Karpas-422 (cell line): ENCODE measurements around the gene GABRB1. TPM values are rescaled to one million over a fixed set of nuclear protein-coding genes. Genes with fewer than 3 reads are reported as not detected.

ENCODE experiments used
- DNase-seq: peaks from one replicate; pipeline ENCODE4 v3.0.0-alpha.2; 2015
- H2AFZ ChIP-seq: fragments of 200-600 bp; sonication (generic); 2 replicates; pipeline ENCODE4 v1.6.1; 2014; ENCODE audit warnings: antibody characterized with exemption, low read length, mixed read lengths
- H3K27ac ChIP-seq: fragments of 200-600 bp; sonication (generic); 2 replicates; pipeline ENCODE4 v1.5.1; 2014; ENCODE audit warnings: mild to moderate bottlenecking, low read length, moderate library complexity
- H3K27me3 ChIP-seq: fragments of 200-600 bp; sonication (generic); 2 replicates; pipeline ENCODE4 v1.6.1; 2014; ENCODE audit warnings: low read length, mixed read lengths
- H3K36me3 ChIP-seq: fragments of 200-600 bp; sonication (generic); 2 replicates; pipeline ENCODE4 v1.6.1; 2014; ENCODE audit warnings: low read length, mixed read lengths; ENCODE audit not compliant: insufficient read depth
- H3K4me1 ChIP-seq: fragments of 200-600 bp; sonication (generic); 2 replicates; pipeline ENCODE4 v1.6.1; 2014; ENCODE audit warnings: mild to moderate bottlenecking, low read length, mixed read lengths
- H3K4me2 ChIP-seq: fragments of 200-600 bp; sonication (generic); 2 replicates; pipeline ENCODE4 v1.6.1; 2014; ENCODE audit warnings: low read length, low read depth, mild to moderate bottlenecking; ENCODE audit not compliant: poor library complexity, severe bottlenecking
- H3K4me3 ChIP-seq: fragments of 200-600 bp; sonication (generic); 2 replicates; pipeline ENCODE4 v1.5.1; 2014; ENCODE audit warnings: mild to moderate bottlenecking, antibody characterized with exemption, low read length, mixed read lengths
- H3K79me2 ChIP-seq: fragments of 200-600 bp; sonication (generic); 2 replicates; pipeline ENCODE4 v1.6.1; 2014; ENCODE audit warnings: mild to moderate bottlenecking, low read length, mixed read lengths
- H3K9ac ChIP-seq: fragments of 200-600 bp; sonication (generic); 2 replicates; pipeline ENCODE4 v1.6.0; 2014; ENCODE audit warnings: low read length
- H3K9me2 ChIP-seq: fragments of 200-600 bp; sonication (generic), shearing (Covaris generic); replicated peaks from 2 replicates; pipeline ENCODE4 v1.6.0; 2014; ENCODE audit warnings: mild to moderate bottlenecking, low read length, moderate library complexity; ENCODE audit not compliant: insufficient read depth
- H3K9me3 ChIP-seq: fragments of 300-700, 200-600 bp; sonication (generic); 2 replicates; pipeline ENCODE4 v1.6.1; 2014; ENCODE audit warnings: low read length, mixed read lengths
- H4K20me1 ChIP-seq: fragments of 200-600 bp; sonication (generic); 2 replicates; pipeline ENCODE4 v1.6.1; 2014; ENCODE audit warnings: mild to moderate bottlenecking, antibody characterized with exemption, low read length, low read depth; ENCODE audit not compliant: insufficient read depth
- total RNA-seq: library from RNA; depleted of rRNA; stranded (reverse); fragments of >200 nt; shearing (Covaris generic); gene quantifications from 2 replicates; pipeline ENCODE4 v1.2.3, GENCODE V29; 2014; ENCODE audit warnings: low replicate concordance

GABRB1 gene
- total RNA-seq, 1 experiment from 2014 or later: not detected

DNA sequence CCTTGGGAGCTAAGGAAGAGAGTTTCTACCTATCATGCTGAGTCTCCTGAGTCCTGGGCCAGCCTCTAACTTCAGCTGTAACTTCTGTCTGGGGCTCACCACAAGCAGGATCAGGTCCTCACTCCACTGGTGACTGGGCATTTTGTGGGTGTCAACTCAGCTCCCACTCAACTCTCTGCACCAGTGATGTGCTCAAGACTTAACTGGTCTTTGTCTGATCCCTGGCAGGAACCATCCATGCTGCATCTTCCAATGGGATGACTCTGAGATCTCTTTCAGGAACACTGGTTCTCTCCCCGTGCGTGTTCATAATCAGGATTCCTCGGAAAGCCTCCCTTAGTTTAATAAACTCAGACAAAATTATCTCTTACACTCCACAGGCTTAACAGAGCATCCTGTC lies 349.8 kb downstream of the GABRB1 start:
- Histone ChIP-seq H4K20me1 (no peaks in the 10 kb centered on the region), H3K27ac (no peak overlapping the region), H3K9me3 (no peaks in the 10 kb centered on the region), H3K4me2 (no peak overlapping the region), H3K4me1 (no peaks in the 10 kb centered on the region), H3K9ac (no peak overlapping the region), H3K27me3 (no peaks in the 10 kb centered on the region), H3K9me2 (no peaks in the 10 kb centered on the region), H3K4me3 (no peak overlapping the region), H3K36me3 (no peaks in the 10 kb centered on the region), H2AFZ (no peak overlapping the region), H3K79me2 (no peaks in the 10 kb centered on the region)
- peak; percentile 36 for DNase-seq

DNA sequence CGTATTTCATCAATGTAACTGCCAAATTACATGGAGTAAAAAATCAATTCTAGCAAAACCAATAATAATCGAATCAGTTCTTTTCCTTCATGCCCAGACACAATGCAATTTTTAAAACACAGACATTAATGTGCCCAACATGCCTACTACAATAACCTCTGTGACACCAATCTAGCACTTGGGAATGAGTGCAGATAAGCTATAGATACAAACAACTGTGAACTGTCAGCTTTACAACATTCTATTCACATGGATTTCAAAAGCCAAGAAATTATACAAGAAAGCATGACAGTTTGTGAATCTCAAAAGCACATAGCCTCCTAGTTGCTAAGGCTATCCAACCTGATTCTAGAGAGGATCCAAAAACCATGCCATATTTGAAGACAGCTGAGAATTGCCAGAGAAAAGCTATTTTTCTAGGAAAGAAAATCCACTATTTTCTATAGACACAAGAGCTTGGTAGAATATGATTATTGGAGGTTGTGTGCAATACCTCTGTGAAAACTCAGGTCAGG lies 351.5 kb downstream of the GABRB1 start:
- no peaks in the 10 kb centered on the region for H3K36me3 ChIP-seq
- H3K9ac ChIP-seq: no peak overlapping the region
- DNase-seq: no peak
- H4K20me1 ChIP-seq: no peaks in the 10 kb centered on the region
- H3K27ac ChIP-seq: no peak overlapping the region
- no peak overlapping the region for H3K4me2 ChIP-seq
- H3K9me2 ChIP-seq: no peaks in the 10 kb centered on the region
- H3K4me3 ChIP-seq: no peak overlapping the region
- H3K9me3 ChIP-seq: no peaks in the 10 kb centered on the region
- no peaks in the 10 kb centered on the region for H3K4me1 ChIP-seq
- H2AFZ ChIP-seq: no peak overlapping the region
- H3K79me2 ChIP-seq: no peaks in the 10 kb centered on the region
- no peaks in the 10 kb centered on the region for H3K27me3 ChIP-seq

DNA sequence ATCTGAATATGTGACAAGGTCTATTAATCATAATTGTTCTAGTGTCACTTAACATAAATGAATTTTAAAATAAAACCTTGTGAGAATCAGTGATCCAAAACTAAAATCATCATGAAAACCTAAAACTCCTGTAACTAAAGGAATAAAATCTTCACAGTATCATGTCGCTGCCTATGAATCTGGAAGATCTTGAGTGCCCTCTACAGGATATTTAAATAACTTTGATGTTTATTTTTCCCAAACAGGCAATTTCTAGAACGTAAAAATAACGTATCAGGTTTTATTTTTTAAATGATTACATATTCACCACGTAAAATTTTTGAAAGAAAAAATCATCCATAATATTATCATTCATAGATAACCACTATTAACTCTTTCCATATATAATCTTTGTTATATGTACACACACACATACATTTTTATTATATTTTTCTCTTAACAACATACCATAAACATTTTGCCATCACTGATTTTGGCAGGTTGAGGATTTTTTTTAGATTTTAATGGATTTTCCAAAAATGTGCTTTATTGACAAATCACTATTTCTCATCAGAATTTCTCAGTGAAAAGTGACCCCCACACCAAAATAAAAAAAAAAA lies 352.6 kb downstream of the GABRB1 start:
- DNase-seq: peak; percentile 78
- no peaks in the 10 kb centered on the region for H4K20me1 ChIP-seq
- no peaks in the 10 kb centered on the region for H3K9me2 ChIP-seq
- H3K27ac ChIP-seq: no peak overlapping the region
- no peak overlapping the region for H3K4me2 ChIP-seq
- H2AFZ ChIP-seq: no peak overlapping the region
- no peaks in the 10 kb centered on the region for H3K79me2 ChIP-seq
- no peak overlapping the region for H3K4me3 ChIP-seq
- H3K4me1 ChIP-seq: no peaks in the 10 kb centered on the region
- no peaks in the 10 kb centered on the region for H3K9me3 ChIP-seq
- no peaks in the 10 kb centered on the region for H3K36me3 ChIP-seq
- no peaks in the 10 kb centered on the region for H3K27me3 ChIP-seq
- H3K9ac ChIP-seq: no peak overlapping the region

DNA sequence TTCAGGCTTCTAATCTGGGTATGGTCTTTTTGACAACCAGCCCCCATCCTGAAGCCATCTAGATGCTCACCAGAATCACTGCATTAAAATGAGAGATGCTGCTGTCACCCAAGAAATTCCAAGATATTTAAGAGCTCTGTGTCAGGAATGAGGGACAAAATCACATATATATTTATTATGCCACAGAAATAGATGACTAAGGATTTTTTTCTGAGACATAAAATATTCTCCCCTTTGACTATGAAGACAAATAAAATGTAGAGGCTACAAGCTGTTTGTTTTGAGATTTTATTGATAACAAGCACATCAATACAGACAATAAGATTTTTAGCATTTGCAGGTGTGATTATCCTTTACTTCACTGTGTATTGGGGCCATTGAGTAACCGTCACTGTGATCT lies 354.8 kb downstream of the GABRB1 start:
- H3K4me2 ChIP-seq: no peak overlapping the region
- H3K9me3 ChIP-seq: no peaks in the 10 kb centered on the region
- H3K27ac ChIP-seq: no peak overlapping the region
- DNase-seq: no peak
- H3K27me3 ChIP-seq: no peaks in the 10 kb centered on the region
- no peak overlapping the region for H3K9ac ChIP-seq
- H3K36me3 ChIP-seq: no peaks in the 10 kb centered on the region
- H2AFZ ChIP-seq: no peak overlapping the region
- no peaks in the 10 kb centered on the region for H3K9me2 ChIP-seq
- H3K4me3 ChIP-seq: no peak overlapping the region
- H4K20me1 ChIP-seq: no peaks in the 10 kb centered on the region
- H3K4me1 ChIP-seq: no peaks in the 10 kb centered on the region
- H3K79me2 ChIP-seq: no peaks in the 10 kb centered on the region

DNA sequence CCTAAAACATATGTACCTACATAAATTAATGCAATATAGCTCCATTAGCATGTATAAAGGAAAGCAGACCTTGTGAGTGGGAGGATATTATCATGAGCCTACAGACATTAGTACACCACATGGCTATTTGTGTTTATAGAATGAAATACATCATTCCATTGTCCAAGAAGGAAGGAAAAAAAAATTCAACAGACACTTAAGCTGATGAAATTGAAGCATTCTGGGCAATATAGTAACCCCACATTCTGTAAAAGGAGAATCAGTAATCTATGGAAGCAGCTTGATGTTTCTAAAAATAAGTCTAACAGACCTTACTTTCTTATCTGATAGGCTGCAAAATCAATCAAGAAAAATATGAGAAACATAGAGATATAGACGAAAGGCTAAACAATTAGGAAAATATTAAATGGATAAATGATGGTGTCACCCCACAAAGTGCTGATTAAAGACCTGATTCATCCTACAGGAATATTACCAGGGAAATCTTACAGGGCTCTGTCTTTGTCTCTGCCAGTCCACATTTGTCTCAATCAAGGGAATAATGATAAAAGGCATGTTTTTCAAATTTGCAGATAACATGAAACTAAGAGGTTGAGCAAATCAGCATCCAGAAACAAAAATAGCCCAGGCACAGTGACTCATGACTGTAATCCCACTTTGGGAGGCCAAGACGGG lies 355.3 kb downstream of the GABRB1 start:
- Histone ChIP-seq H3K79me2 (no peaks in the 10 kb centered on the region), H3K36me3 (no peaks in the 10 kb centered on the region), H2AFZ (no peak overlapping the region), H3K9ac (no peak overlapping the region), H3K9me3 (no peaks in the 10 kb centered on the region), H3K9me2 (no peaks in the 10 kb centered on the region), H3K4me1 (no peaks in the 10 kb centered on the region), H3K4me2 (no peak overlapping the region), H4K20me1 (no peaks in the 10 kb centered on the region), H3K27ac (no peak overlapping the region), H3K4me3 (no peak overlapping the region), H3K27me3 (no peaks in the 10 kb centered on the region)
- DNase-seq: no peak

DNA sequence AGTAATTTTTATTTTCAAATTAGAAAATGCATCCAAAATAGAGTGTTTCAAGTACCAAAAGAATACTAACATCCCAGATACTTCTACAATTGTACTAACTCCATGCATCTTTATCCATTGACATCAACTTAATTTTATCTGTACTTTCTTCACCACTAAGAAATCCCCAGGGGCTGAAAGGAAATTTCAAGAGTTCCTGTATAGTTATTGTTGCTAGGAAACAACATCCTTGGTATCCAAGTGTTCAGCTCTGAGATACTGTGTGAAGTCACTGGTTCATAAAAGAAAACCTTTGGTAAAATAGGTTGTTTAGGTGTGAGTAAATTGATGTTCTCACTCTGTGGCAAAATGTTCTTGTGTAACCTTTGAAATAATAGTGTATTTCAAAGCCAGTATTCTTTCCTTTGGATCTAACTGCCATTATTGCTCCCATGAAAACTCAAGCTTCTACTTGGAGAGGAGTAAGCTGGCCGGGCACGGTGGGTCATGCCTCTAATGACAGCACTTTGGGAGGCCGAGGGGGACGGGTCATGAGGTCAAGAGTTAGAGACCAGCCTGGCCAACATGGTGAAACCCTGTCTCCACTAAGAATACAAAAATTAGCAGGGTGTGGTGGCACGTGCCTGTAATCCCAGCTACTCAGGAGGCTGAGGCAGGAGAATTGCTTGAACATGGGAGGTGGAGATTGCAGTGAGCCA lies 359.2 kb downstream of the GABRB1 start:
- H3K4me2 ChIP-seq: no peak overlapping the region
- no peak overlapping the region for H2AFZ ChIP-seq
- H3K27ac ChIP-seq: no peak overlapping the region
- H3K79me2 ChIP-seq: no peaks in the 10 kb centered on the region
- no peaks in the 10 kb centered on the region for H4K20me1 ChIP-seq
- no peaks in the 10 kb centered on the region for H3K9me2 ChIP-seq
- H3K9ac ChIP-seq: no peak overlapping the region
- H3K36me3 ChIP-seq: no peaks in the 10 kb centered on the region
- H3K9me3 ChIP-seq: no peaks in the 10 kb centered on the region
- no peak for DNase-seq
- no peaks in the 10 kb centered on the region for H3K27me3 ChIP-seq
- no peaks in the 10 kb centered on the region for H3K4me1 ChIP-seq
- no peak overlapping the region for H3K4me3 ChIP-seq

DNA sequence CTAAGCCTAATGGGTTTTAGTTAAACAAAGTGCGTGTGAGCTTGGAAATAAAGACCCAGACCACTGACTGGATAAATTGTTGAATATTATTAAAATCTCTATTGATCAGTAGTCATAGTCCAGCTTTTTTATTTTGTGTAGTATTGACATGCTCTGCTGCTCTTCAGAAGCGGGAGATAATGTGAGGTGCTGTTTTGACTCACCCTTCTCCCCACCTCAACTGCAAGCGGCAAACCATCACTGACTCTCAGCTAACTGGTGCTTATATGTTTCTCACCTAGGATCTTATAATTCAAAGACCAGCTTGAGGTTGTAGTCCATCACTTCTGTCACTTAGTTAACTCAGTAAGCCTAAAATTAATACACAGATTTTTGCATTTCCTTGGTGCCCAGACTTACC lies 359.9 kb downstream of the GABRB1 start:
- Histone ChIP-seq H3K36me3 (no peaks in the 10 kb centered on the region), H3K4me2 (no peak overlapping the region), H2AFZ (no peak overlapping the region), H3K9me3 (no peaks in the 10 kb centered on the region), H3K79me2 (no peaks in the 10 kb centered on the region), H3K4me1 (no peaks in the 10 kb centered on the region), H4K20me1 (no peaks in the 10 kb centered on the region), H3K27ac (no peak overlapping the region), H3K4me3 (no peak overlapping the region), H3K9ac (no peak overlapping the region), H3K27me3 (no peaks in the 10 kb centered on the region), H3K9me2 (no peaks in the 10 kb centered on the region)
- DNase-seq: no peak

DNA sequence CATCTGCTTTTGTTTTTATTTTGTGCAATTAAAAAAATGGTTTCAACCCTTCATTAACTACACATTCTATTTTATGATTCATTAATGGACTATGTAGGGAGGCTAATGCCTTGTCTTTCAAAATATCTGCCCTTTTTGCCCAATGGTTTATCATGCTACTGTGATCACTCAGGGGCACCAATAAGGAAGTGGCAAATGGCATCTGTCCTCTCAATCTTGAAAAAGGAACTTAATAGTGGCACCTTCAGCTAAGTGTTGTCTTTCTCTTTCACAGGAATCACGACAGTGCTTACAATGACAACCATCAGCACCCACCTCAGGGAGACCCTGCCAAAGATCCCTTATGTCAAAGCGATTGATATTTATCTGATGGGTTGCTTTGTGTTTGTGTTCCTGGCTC lies 375.0 kb downstream of the GABRB1 start:
- H3K4me3 ChIP-seq: no peak overlapping the region
- H3K27me3 ChIP-seq: no peaks in the 10 kb centered on the region
- DNase-seq: no peak
- H4K20me1 ChIP-seq: no peaks in the 10 kb centered on the region
- H3K4me2 ChIP-seq: no peak overlapping the region
- H2AFZ ChIP-seq: no peak overlapping the region
- H3K9me3 ChIP-seq: no peaks in the 10 kb centered on the region
- no peak overlapping the region for H3K9ac ChIP-seq
- H3K36me3 ChIP-seq: no peaks in the 10 kb centered on the region
- H3K4me1 ChIP-seq: no peaks in the 10 kb centered on the region
- no peaks in the 10 kb centered on the region for H3K9me2 ChIP-seq
- no peak overlapping the region for H3K27ac ChIP-seq
- no peaks in the 10 kb centered on the region for H3K79me2 ChIP-seq
